Fibroblast of the conjunctiva (primary cell): ENCODE measurements around the gene TMEM74B.
"Not testable (repeated sequence)": the region's sequence is repeated elsewhere in the genome, so short reads cannot be mapped to it uniquely, and the experiment has no call there.

Experiments
- DNase-seq: peaks from one replicate; pipeline ENCODE4 v3.0.0-alpha.2; 2010; ENCODE audit warnings: low read depth

TMEM74B gene

DNA sequence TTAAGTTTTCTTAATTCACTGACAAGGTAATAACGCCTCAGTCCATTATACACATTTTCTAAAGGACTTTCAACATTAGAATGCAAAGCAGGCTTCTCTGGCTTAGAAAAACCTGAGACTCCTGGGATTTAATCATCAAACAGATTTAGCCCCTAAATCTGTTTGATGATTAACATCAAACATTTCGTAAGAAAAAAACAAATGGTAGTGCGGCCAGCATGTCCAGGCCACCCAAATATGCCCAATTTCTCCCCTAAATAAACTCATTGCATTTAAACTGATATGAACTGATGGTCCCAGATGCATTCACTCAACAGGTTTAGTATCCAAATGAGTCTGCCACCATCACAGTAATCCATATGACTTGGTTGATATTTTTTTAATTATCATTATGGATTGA, 6.2 kb downstream of the TMEM74B start:
- DNase-seq = no peak

DNA sequence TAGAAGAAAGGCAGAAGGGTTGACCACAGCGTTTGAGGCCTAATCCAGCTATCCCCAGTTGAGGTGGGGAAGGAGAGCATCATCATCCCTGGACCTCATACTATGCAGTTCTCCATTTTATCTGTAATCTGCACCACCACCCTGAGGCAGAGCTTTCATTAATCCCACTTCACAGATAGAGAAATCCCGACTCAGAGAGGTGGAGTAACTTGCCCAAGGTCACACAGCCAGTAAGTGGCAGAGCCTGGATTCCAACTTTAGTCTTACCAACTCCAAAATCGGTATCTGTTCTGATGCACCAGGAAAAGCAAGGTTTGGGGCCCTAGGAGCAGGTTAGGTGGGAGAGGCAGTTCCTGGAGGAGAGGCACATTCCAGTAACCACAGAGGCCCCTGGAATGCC, 6.7 kb downstream of the TMEM74B start:
- DNase-seq = no peak

DNA sequence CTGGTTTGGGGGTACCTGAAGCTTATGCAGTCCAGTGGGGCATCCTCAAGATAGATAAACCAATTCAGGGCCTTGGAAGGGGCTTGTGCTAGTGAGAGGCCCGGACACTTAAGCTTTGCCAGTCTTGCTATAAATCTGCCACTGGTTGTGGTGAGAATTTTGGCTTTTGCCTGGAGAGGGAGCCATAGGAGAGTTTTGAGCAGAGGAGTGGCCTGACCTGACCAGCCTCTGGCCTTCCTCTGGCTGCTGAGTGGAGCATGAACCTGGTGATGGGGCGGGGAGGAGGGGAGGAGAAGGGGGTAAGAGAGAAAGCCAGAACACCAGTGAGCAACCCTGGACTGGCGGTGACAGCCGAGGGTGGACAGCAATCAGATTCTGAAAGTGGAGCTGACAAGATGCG, 7.1 kb downstream of the TMEM74B start:
- DNase-seq = no peak

DNA sequence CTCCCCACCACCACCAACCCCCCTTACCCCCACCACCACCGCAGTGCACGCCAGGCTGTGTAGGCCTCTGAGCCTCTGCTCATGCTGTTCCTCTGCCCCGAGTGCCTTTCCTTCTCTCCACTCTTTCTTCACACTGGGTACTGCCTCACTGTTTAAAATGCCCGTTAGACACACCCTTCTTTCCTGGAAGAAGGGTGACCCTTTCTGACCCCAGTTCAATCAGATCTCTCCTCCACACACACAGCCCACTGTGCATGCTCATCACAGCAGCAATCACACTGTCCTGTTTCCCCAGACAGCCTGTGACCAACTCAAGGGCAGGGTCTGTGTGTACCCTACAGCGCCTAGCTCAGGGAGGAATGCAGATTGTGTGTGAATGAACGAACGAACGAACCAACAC, 10.0 kb downstream of the TMEM74B start:
- DNase-seq = no peak

DNA sequence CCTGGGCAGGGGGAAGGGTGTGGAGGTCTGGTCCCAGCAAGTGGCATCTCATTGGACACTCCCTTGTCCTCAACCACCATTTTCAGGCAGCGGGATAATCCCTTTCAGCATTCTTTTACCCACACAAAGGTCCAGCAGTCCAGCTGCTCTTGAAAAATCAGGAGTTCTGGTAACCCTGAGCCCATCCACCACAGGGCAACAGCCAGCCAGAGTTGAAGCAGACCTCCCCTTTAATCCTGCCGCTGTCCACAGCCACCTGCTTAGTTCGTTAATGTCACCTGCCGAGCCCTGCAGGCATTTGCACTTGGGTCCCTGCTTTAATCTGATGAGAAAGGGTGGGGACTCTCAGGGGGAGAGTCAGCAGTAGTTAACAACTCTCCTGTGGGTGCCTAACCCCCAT, 11.1 kb downstream of the TMEM74B start:
- no peak for DNase-seq

DNA sequence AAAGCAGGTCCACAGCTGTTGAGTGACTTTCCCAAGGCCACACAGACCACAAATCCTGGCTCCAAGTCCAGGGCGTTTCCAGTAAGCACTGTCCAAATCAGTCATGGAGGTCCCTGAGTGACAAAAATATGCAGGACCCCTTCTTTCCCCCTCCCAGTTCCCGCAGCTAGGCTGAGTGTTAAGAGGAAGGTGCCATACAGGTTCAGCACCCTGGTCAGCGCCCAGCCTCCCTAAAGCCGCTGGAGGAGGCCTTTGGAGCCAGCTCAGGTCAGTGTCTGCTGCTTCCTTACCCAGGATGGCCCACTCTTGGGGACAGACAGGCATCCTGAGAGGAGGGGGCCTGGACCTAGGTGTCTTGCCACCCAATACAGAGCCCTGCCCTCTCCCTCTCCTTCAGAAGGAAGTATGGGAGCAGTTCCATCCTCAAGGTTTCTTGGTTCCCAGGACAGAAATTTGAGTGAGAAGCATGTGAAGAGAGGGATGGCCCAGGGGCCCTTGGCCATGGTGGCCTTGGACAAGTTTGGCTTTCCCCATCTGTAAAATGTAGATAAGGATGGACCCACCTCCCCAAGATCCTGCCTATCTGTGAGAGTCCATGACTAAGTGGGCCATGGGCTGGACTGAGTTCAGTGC, 13.2 kb downstream of the TMEM74B start:
- no peak for DNase-seq

DNA sequence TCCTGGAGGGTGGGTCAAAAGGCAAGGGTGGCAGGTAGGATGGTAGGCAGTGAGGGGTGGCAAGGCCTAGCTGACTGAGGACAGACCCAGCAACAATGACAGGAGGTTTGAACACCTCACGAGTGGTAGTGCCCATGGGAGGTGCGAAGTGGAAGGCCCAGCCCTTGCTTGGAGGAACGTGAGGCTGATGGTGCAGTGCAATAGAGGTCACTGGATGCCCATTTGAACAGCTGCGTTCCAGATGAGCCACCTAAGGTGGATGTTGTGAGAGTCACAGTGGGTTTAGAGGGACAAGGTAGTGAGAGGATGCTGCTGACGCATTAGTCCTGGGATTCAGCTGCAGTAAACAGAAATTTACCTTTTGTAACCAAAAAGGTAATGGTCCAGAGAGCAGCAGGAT, 15.6 kb downstream of the TMEM74B start:
- no peak for DNase-seq

DNA sequence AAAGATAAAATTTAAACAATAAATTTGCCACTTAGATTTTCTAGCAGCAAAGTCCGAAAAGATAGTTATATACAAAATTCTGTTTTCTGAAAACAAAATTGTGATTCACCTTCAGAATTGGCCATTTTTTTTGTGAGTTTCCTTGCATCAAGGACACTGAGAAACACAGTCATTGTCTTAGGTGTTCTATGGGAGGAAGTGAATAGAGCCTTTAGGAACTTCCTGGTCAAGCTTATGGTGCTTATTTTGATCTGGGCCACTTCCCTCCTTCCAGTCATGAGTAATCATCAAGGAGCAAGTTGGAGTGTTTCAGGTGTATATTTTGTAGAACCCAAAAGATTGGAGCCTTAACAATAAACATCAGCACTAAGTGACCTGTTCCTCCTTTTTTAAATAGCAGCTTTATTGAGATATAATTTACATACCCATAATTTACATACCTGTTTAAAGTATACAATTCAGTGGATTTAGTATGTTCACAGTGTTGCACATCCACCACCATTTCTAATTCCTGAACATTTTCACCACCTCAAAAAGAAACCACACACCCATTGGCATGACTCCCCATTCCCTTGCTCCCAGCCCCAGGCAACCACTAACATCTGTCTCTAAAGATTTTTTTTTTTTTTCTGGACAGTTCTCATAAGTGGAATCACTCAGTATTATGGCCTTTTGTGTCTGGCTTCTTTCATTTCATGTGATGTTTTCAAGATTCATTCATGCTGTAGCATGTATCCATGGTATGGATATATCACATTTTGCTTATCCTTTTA, 17.6 kb downstream of the TMEM74B start:
- DNase-seq = no peak

DNA sequence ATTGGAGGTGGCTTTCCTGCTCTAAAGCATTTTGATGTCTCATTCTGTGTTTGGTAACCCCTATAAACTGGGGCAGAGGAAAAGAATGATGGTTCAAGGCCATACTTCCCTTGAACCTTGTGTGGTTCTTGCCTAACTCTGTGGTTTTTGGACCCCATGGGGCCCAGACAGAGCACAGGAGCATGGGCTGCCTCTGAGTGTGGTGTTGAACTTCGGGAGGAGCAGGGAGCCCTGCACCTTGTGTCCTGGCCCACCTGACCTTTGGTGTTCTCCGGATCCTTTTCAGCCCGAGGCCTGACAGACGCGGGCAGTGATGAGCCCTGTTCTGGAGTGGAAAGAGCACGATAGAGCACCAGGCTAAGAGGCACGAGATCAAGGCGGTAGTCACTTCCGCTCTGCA, 18.8 kb downstream of the TMEM74B start:
- no peak for DNase-seq

DNA sequence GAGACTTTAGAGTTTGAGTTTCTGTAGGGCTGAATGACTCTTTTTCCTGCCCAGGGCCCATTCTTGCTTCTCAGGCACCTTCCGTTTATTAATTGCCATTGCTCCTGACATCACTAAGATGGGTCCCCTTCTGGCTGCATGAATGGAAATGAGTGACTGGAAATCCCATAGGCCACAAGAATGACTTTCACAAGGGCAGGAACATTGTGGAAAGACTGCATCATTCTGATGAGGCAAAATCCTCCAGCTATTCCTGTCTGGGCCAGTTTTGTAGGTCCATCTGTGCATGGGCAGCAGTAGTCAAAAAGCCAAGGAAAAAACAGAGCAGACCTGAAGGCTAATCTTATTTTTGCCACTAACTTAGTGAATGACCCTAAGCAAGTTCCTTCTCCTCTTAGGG, 19.3 kb downstream of the TMEM74B start:
- DNase-seq = no peak

DNA sequence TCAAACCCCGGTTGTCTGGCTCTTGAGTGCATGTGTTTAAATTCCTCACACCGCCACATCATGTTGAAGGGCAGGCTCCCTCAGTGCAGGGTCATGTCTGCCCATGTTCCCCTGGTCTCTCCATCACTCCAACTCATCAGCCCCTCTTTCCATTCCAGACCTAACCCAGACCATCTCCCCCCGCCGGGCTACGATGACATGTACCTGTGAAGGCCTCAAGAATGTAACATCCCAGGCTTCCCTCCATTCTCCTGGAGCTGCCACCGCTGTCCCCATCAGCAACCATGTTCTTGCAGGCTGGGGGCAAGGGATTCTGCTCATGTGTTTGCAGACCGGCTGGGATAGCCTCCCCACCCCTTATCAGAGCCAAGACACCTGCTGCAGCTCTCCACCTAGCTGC, 19.9 kb downstream of the TMEM74B start:
- DNase-seq = no peak

DNA sequence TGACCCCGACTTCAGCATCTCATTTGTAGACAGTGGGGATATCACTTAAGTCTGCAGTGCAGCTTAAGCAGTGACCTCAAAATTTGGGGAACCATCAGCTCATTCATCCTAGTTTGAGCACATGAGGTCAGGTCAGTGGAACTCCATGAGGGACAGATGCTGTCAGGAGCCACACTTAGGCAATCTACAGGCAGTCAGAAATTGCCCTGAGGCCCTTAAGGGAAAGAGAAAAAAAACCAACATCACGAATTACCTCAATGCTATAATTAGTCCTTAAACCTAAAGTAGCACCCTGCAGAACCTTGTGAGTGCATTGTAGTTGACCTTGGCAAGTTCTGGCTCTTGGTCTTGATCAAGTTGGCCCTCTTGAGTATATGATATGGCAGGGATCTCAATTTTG, 21.1 kb downstream of the TMEM74B start:
- no peak for DNase-seq

DNA sequence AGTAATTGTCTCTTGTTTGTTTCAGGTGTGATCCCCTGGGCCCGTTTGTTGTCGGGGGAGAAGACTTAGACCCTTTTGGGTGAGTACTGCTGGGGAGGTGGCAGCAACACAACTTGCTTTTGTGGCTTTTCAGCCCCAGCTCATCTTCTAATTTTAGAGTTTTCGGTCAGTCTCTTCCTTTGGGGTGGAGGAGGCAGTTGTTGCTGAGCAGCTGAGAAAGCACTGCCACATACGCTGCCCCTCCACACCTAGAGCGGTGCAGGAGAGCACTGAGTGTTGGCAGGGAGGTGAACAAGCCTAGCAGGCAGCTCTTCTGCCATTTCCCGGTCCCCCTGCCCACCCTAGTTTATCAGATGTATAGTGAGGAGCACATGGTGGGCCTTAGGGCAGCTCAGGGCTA, 21.7 kb downstream of the TMEM74B start:
- DNase-seq = no peak

DNA sequence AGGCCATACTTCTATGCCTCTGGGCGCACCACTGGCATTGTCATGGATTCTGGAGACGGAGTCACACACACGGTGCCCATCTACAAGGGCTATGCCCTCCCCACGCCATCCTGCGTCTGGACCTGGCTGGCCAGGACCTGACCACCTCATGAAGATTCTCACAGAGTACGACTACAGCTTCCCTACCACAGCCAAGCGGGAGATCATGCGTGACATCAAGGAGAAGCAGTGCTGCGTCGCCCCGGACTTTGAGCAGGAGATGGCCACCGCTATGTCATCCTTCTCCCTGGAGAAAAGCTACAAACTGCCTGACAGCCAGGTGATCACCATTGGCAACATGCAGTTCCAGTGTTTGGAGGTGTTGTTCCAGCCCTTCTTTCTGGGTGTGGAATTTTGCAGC, 23.8 kb downstream of the TMEM74B start:
- DNase-seq = no peak

DNA sequence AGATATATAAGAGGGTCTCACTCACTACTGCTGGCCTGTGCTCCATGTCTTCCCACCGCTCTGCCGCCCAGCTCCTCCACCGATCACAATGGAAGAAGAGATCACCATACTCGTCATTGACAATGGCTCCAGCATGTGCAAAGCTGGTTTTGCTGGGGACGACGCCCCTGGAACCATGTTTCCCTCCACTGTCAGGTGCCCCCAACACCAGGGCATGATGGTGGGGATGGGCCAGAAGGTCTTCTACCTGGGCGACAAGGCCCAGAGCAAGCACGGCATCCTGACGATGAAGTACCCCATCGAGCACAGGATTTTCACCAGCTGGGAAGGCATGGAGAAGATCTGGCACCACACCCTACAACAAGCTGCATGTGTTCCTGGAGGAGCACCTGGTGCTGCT, 24.3 kb downstream of the TMEM74B start:
- DNase-seq = no peak

DNA sequence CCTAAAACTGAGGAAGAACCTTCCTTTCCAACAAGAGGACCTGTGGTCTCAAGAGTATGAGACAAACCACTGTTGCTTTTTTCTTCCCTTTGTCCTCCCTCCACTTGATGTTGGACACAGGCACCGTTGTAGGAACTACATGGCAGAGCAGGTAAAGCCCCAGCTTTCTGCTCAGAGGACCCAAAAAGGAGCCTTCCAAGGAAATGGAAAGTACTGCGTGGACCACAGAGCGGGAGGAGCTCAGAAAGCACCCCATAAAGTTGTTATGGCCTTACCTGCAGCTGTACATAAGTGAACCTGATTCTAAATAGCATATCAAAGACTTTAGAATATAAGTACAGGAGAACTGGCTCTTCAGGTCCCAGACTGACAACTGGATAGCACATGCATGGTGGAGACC, 29.4 kb downstream of the TMEM74B start:
- DNase-seq = no peak

DNA sequence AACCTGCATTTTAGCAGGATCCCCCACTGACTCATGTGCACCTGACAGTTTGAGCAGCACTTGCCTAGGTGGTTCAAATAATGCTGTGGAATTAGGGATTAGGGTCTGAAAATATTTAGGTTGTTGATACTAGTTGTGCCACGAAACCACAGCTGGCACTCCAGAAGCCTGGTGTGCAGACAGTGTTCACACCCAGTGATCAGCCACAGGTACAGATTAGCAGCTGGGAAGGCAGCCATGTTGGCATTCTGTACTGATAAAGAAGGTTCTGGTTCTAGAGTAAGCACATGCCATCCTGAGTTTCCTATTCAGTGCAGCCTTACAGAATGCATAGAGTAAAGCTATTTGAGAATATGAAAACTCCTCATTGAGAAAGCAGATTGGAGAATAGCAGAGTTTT, 30.1 kb downstream of the TMEM74B start:
- no peak for DNase-seq

DNA sequence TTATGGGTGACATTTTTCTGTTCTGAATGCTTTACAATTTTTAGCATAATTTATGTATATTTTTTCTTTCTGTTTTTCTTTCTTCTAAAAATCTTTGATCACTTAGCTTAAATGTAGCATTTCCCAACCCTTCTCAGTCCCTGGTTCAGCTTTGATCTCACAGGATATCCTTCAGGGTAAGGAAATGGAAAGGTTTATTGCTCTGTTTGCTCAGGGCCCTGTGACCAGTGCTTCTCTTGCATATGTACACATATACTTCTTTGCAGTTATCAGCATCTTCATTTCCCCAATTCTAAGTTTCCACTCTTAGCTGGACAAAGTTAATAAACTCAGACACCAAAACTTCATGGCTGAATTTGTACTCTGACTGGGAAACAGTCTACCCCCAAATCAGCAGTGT, 30.6 kb downstream of the TMEM74B start:
- DNase-seq = no peak

DNA sequence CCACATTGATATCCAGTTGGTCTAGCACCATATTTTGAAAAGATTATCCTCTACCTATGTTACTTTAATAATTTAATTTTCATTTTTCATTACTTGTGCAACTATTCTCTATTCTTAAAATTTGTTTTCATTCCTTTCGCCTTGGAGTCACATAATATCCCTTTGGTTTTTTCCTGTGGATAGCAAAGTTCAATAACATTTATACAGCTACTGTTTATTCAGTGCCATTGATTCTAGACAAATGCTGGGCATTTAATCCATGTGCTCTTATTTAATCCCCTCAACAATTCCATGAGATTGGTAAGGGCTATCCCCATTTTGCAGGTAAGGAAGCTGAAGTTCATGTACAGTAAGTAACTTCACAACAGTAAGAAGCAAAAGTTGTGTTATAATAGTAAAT, 33.8 kb downstream of the TMEM74B start:
- no peak for DNase-seq

DNA sequence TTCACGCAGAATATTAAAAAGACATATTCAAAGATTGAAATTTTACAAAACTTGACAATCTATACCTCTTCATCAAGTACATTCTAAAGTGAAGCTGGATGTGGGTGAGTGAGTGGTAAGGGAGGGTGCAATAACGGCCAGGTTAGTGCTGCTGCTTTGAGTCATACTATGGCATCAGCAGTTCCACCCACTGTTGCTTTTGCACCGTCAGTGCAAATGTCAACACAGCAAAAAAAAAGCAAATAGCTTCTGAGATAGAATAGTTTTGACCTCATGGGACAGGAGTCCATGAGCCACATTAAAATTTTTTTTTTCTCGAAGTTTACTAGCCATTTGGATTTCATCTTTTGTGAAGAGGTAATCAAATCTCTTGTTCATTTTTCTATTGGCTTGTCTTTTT, 34.6 kb downstream of the TMEM74B start:
- DNase-seq = no peak

DNA sequence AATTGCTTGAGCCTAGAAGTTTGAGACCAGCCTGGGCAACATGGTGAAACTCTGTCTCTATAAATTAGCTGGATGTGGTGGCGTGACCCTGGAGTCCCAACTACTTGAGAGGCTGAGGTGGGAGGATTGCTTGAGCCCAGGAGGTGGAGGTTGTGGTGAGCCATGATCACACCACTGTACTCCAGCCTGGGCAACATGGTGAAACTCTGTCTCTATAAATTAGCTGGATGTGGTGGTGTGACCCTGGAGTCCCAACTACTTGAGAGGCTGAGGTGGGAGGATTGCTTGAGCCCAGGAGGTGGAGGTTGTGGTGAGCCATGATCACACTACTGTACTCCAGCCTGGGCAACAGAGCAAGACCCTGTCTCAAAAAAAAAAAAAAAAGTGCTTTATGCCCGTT, 35.0 kb downstream of the TMEM74B start:
- DNase-seq = not testable (repeated sequence)

DNA sequence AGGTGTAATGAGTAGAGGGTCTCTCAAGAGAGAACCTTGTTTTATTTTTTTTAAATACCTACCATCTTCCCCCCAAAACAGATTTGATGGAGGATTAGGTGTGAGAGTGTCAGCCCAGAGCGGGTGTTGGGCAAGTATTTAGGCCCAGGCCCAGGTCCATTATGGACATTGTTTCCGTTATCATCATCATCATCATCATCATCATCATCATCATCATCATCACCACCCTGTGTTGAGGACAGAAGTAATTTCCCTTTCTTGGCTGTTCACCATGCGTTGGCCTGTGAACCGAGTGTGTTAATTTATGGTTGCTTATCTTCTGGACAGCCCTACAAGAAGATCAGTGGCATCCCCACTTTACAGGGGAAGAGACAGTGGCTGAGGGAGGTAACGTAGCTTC, 37.8 kb downstream of the TMEM74B start:
- no peak for DNase-seq

DNA sequence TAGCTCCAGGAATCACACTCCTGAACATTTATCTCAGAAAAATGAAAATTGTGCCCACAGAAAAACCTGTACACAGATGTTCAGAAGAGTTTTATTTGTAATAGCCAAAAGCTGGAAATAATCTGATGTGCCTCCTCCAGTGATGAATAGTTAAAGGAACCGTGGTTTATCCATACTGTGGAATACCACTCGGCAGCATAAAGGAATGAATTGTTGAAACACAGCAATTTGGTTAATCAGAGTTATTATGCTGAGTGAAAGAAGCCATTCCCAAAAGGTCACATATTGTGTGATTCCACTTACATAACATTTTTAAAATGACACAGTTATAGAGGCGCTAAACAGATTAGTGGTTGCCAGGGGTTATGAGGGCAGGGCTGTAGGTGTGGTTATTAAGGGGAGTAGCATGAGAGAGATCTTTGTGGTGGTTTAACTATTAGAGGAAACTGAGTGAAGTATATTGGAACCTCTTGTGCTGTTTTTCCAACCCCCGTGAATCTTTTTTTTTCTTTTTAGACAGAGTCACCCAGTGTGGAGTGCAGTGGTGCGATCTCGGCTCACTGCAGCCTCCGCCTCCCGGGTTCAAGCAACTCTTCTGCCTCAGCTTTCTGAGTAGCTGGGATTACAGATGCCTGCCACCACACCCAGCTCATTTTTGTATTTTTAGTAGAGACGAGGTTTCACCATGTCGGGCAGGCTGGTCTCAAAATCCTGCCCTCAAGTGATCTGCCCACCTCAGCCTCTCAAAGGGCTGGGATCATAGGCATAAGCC, 40.2 kb downstream of the TMEM74B start:
- DNase-seq = no peak
